ENCODE data around the gene WDR91.

The WDR91 gene

GRCh38 chr7:135232720-135233119, 21.4 kb upstream of the WDR91 start:
- DNase-seq (ENCODE audit: extremely low read depth, low read depth), result no peak
- TF ChIP-seq CTCF (IDR thresholded peaks at IDR 0.05; ENCODE audit: low read depth, low read length), result peak; percentile 18

DNA sequence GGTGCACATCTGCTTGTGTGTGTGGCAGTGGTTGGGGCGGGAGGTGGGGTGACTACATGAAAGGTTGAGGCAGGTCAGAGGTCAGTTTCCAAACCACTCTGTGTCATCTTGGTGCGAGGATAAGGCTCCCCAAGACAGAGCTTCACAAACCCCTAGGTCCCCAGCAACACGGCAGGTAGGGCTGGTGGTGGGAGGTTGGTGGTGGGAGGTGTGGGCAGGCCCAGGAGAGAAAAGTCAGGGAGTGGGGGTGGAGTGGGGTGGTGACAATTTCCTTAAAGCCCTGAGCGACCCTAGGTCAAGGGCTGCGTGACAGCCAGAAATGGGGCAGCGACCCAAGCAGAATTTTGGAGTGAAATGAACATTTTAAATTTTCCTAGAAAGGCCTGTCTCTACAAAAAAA, 20.8 kb upstream of the WDR91 start:
- no peak for TF ChIP-seq CTCF (IDR thresholded peaks at IDR 0.05; ENCODE audit: low read depth, low read length)
- no peak for DNase-seq (ENCODE audit: extremely low read depth, low read depth)

- TF ChIP-seq CTCF (IDR thresholded peaks at IDR 0.05; ENCODE audit: low read depth, low read length), result no peak
- DNase-seq (ENCODE audit: extremely low read depth, low read depth), result no peak
These were observed 20.4 kb upstream of the WDR91 start for GRCh38 chr7:135231686-135232085.

DNA sequence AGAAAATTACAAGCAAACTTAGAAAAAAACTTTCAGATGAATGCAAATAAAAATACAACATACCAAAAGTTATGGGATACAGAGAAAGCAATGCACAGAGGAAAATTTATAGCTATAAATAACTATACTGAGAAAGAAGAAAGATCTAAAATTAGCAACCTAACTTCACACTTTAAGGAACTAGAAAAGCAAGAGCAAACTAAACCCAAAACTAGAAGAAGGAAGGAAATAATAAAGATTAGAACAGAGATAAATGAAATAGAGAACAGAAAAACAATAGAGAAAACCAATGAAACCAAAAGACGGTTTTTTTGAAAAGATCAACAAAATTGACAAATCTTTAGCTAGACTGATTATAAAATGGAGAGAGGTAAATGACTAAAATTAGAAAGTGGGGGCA, 12.7 kb upstream of the WDR91 start:
- TF ChIP-seq CTCF (IDR thresholded peaks at IDR 0.05; ENCODE audit: low read depth, low read length), result no peak
- no peak for DNase-seq (ENCODE audit: extremely low read depth, low read depth)

DNA sequence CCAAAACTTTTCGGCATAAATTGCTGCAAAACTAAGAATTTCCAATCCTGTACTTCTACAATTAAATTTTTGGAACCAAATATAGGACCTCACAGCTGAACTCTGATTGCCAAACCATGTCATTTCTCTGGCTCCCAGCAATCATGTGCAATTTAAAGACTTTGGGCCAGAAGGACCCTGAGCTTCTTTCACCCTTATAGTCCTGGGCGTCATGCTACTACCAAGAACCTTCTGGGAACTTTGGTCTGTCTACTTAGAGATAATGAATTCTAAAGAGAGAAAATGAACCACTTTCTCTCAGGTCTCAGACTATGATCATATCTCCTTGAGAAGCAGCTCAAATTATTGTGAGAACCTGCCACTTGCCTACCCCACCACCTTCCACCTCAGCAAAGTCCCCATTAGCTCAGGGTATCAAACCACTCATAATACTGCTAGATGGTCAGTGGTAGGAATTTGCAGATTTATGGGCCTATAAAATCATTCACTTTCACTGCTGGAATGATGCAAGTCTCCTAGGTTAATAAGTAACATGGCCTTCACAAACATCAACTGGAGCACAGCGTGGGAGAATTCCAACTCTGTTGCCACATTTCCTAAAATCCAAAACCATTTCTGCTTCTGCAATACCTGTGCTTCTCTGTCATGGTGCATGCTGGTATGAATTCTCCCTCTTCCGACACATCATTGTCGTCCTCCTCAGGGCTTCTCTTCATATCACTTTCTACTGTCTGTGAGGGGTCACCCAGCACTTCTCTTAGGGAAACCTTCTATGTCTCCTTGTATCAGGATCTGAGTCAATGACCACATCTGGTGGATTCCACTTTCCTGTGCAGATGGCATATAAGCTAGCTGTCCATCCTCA, 6.6 kb upstream of the WDR91 start:
- DNase-seq (ENCODE audit: extremely low read depth, low read depth), result no peak
- no peak for TF ChIP-seq CTCF (IDR thresholded peaks at IDR 0.05; ENCODE audit: low read depth, low read length)

GRCh38 chr7:135215698-135216097, 4.4 kb upstream of the WDR91 start:
- no peak for TF ChIP-seq CTCF (IDR thresholded peaks at IDR 0.05; ENCODE audit: low read depth, low read length)
- DNase-seq (ENCODE audit: extremely low read depth, low read depth), result no peak

GRCh38 chr7:135215180-135215579, 3.9 kb upstream of the WDR91 start:
- no peak for DNase-seq (ENCODE audit: extremely low read depth, low read depth)
- no peak for TF ChIP-seq CTCF (IDR thresholded peaks at IDR 0.05; ENCODE audit: low read depth, low read length)
